GM20000 (cell line): ENCODE measurements around the gene FOXG1.

Experiments
- DNase-seq: peaks from one replicate; pipeline ENCODE4 v3.0.0; 2012; ENCODE audit warnings: low spot score
- TF ChIP-seq, protein P1 (sequence below): IDR thresholded peaks from 2 replicates; pipeline ENCODE4 v1.5.1; 2012; ENCODE audit warnings: mild to moderate bottlenecking, control low read depth; ENCODE audit errors: extremely low read depth, missing control alignments

FOXG1 gene

DNA sequence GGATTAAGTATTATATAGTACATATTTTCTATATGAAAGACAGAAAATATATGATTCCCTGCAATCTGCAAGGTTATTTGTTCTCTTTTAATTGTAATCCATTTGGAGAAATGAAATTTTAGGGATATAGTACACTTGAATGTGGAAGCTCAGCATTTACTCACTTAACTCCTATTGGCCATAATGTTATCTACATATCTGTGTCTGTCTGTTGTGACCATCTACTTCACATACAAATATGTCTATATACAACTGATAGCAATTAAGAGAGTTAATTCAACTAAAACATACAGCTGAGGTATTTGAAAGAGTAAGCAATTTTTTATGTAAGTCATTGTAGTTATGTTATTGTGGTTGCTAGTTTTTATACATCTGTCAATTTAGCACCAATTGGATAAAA is 12.9 kb downstream of the FOXG1 start:
- no peak for DNase-seq
- TF ChIP-seq, protein P1, sequence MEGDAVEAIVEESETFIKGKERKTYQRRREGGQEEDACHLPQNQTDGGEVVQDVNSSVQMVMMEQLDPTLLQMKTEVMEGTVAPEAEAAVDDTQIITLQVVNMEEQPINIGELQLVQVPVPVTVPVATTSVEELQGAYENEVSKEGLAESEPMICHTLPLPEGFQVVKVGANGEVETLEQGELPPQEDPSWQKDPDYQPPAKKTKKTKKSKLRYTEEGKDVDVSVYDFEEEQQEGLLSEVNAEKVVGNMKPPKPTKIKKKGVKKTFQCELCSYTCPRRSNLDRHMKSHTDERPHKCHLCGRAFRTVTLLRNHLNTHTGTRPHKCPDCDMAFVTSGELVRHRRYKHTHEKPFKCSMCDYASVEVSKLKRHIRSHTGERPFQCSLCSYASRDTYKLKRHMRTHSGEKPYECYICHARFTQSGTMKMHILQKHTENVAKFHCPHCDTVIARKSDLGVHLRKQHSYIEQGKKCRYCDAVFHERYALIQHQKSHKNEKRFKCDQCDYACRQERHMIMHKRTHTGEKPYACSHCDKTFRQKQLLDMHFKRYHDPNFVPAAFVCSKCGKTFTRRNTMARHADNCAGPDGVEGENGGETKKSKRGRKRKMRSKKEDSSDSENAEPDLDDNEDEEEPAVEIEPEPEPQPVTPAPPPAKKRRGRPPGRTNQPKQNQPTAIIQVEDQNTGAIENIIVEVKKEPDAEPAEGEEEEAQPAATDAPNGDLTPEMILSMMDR: no peak

DNA sequence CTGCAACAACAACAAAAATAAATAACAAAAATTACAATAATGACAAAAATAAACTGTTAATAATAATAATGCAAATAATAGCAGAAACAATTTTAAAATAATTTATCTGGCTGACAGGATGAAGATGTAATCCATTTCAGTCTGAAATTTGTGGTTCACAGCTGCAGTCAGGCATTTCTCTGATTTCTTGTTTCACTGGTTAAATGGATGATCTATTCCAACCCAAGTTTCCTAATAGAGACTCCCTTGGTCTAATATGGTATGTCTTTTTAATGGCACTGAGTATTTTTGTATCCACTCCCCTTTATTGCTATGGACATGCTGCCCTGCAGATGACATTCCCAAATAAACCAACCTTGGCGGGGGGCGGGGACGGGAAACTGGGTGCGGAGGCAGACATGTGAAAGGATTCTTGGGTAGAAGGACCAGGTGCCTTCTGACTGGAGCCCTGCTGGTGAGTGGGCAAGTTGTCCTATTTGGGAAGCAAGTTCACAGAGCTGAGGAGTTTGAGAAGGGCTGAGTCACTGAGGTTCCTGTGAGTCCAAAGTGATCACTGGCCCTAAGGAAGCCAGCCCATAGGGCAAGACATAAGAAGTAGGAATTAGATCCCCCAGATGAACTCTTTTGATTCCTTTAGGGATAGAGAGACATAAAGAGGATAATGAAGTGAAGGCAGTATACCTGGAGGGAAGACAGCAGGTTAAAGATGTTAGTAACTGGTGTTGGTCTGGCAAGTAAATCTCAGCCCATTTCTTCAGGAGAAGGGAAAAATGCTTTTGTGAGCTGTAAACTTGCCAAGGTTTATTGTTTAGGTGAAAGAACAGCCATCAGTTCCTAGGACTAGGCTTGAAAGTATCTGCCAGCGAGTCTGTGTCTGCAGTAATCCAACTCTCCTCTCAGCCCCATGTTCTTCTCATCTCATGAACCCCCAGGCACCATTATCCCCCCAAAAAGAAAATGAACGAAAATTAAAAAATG is 14.5 kb downstream of the FOXG1 start:
- DNase-seq: no peak
- TF ChIP-seq, protein P1: no peak

DNA sequence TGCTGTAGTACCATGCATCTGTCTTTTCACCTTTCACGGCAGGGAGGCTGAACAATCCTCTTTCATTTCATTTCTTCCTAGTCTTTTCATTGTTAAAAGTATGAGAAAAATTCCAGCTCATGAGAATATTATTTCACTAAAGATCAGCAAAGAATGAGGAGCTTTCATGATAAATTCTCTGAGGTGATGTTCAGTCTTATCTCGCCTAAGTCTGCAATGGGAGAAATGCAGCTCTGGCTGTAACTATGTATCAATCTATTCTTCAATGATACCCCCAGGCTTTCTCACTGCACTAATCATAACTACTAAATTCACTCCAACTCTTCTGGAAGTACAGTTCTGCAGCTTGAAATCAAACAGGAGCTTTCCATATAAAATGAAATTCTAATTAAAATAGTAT is 15.7 kb downstream of the FOXG1 start:
- TF ChIP-seq, protein P1: no peak

DNA sequence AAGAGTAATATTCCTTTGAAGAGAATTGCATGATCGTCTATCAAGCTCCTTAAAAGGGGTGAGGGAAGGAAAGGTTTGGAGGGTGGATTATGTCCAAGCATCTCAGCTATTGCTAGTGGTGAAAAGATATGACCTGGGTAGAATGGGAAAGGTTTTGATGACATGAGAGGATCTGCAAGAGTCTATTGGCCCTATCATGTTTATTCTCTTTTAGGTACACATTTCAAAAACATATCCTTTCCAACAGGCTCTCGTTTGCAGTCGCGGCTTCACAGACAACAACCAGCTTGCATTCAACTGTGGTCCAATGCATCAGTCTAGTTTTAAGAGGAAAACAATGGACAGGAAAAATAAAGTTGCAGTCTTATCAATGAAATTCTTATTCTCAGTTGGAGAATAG is 17.1 kb downstream of the FOXG1 start:
- TF ChIP-seq, protein P1: no peak
- DNase-seq: no peak

More for the DNA sequence above, 15.7 kb downstream of the FOXG1 start:
- DNase-seq: no peak

DNA sequence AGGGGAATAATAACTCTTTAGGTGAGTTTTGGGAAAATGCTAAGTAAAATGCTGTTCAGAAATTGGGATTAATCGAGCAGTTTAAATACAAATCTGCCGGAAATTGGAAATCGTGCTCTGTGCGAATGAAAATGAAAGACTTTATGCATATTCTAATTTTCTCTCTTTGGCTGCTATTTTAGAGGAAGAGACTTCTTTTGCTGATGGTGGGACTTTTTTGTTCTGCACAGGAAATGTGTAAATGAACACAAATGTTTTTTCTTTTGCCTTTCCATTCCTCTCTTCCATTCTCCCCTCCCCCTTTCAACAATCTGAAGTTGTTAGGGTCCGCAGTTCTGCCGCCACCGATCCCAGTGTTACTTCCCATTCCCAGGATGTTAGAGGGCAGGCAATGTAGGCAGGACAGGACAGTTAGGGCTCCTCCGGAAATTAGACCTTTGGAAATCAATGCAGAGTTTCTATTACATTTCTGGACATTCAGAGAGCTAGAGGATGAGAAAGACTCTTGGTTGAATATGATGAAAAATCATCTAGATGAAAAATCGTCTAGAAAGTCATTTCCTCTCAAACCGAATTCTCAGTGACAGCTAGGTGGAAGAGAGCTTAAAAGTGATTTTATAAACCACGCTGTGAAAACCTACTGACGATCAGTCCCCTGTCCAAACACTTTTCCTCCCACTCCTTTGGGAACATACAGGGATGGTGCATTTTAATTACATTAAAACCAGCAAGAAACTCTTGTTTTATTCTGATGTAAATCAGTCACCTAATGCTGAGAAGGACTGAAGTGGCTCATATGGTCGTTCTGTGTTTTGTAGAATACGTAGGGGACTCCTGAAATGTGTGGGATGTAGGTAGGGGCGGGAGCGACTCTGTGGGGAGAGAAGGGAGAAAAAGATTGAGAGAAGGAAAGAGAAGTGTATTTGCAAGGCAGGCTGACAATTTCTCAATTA is 17.8 kb downstream of the FOXG1 start:
- TF ChIP-seq, protein P1: no peak
- DNase-seq: no peak

DNA sequence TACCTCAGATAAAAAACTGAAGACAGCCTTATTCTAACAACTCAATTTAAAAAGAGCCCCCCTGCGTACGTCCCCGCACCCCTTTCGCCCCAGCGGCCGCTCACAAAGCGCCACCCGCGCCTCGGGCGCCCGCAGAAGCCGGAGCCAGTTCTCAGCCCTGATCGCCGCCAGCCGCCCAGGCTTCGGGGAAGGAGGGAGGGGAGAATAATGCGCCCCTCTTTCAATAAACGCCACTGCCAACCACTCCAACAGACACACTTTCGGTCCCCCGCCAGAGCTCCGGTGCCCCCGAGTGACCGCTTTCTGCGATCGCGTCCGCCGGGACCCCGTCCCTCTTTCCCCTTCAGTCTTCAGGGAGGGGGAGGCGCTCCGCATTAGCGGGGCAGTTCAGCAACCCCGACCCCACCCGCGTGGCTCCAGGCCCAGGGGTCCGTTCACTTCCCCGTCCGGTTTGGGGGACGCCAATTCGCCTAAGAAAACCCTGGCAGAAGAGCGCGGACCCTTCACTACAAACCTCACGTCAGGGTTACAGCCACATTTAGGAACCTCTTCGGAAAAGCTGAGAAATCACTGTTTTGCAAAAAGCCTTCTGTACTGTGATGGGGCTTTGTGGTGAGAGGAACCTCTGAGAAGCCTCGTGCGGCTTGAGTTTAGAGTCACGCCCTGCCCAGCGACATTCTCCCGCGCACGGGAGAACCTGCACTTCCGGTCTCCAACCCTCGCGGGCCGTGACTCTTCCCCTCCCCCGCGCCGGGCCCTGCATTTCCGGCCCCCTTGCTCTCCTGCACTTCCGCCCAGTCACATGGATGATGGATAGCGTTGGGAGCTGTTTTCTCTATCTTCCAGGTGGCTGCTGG is 18.7 kb downstream of the FOXG1 start:
- no peak for DNase-seq
- TF ChIP-seq, protein P1: no peak
